ENCODE results near the gene FGFR3.
A peak's percentile ranks its signal among the peaks of the same experiment; 100 is the strongest.
"Not testable (repeated sequence)": the region's sequence is repeated elsewhere in the genome, so short reads cannot be mapped to it uniquely, and the experiment has no call there.

Gene FGFR3

GRCh38 chr4:1843852-1844251 is 50.8 kb downstream of the FGFR3 start:
- DNase-seq, result no peak

GRCh38 chr4:1844618-1845017 is 51.5 kb downstream of the FGFR3 start:
- DNase-seq, result not testable (repeated sequence)

- DNase-seq, result no peak
Observed at GRCh38 chr4:1846580-1846979, 53.5 kb downstream of the FGFR3 start.

- no peak for DNase-seq
Observed at GRCh38 chr4:1850276-1850675, 57.2 kb downstream of the FGFR3 start.

GRCh38 chr4:1851160-1851559 is 58.1 kb downstream of the FGFR3 start:
- no peak for DNase-seq

- DNase-seq, result no peak
Observed at GRCh38 chr4:1851575-1852410, 58.7 kb downstream of the FGFR3 start.

- no peak for DNase-seq
Observed at GRCh38 chr4:1852904-1853623, 60.0 kb downstream of the FGFR3 start.

- no peak for DNase-seq
Observed at GRCh38 chr4:1854752-1855151, 61.7 kb downstream of the FGFR3 start.

GRCh38 chr4:1855333-1856070 is 62.4 kb downstream of the FGFR3 start:
- no peak for DNase-seq

- DNase-seq, result peak; percentile 87
Observed at GRCh38 chr4:1856071-1856942, 63.2 kb downstream of the FGFR3 start, which contains the start of gene LETM1. TSS of gene LETM1 (minus strand) at chr4:1856156. CDS start at chr4:1855950, 206 bp downstream.

- DNase-seq, result no peak
Observed at GRCh38 chr4:1856943-1857699, 64.0 kb downstream of the FGFR3 start.

- DNase-seq, result no peak
Observed at GRCh38 chr4:1857931-1858330, 64.8 kb downstream of the FGFR3 start.

Data from KG1 (cell line).